ENCODE results near the gene UBE2D2. TPM values are rescaled to one million over a fixed set of nuclear protein-coding genes. Genes with fewer than 3 reads are reported as not detected.
"Not testable (repeated sequence)": the region's sequence is repeated elsewhere in the genome, so short reads cannot be mapped to it uniquely, and the experiment has no call there.

Gene UBE2D2
- total and polyA plus RNA-seq, 4 donors, result 84.1 to 97.8 (median 91.2) TPM

- WGBS, 2 donors, result 77 to 87% methylated on average over 2 of the region's 2 CpGs
- not testable (repeated sequence) for ATAC-seq (ENCODE audit: insufficient read depth, low FRiP score); H3K36me3 ChIP-seq (ENCODE audit: control insufficient read depth in 4 of 4, insufficient read depth in 4 of 4, low read length in 4 of 4)
Observed at GRCh38 chr5:139527090-139527470, 34.1 kb upstream of the UBE2D2 start.

GRCh38 chr5:139527896-139528467 lies 33.2 kb upstream of the UBE2D2 start:
- H3K4me3 ChIP-seq; H3K4me1 ChIP-seq (ENCODE audit: control insufficient read depth in 5 of 5, insufficient read depth in 5 of 5, low read length in 5 of 5); ATAC-seq (ENCODE audit: insufficient read depth, low FRiP score); H3K27ac ChIP-seq (ENCODE audit: low read depth in 1 of 2, low read length in 1 of 2); DNase-seq; H3K9ac ChIP-seq (ENCODE audit: insufficient read depth in 1 of 2, low read length in 2 of 2); H3K9me3 ChIP-seq (ENCODE audit: control insufficient read depth in 4 of 4, insufficient read depth in 3 of 4, low read length in 3 of 4); H3K36me3 ChIP-seq (ENCODE audit: control insufficient read depth in 4 of 4, insufficient read depth in 4 of 4, low read length in 4 of 4); H3K27me3 ChIP-seq (ENCODE audit: control insufficient read depth in 3 of 3, insufficient read depth in 3 of 3, low read length in 2 of 3): not testable (repeated sequence)
- WGBS, 2 donors, result 78 to 79% methylated on average over 7 of the region's 7 CpGs

More at GRCh38 chr5:139527090-139527470, 34.1 kb upstream of the UBE2D2 start:
- not testable (repeated sequence) for H3K9ac ChIP-seq (ENCODE audit: insufficient read depth in 1 of 2, low read length in 2 of 2); H3K4me3 ChIP-seq; H3K4me1 ChIP-seq (ENCODE audit: control insufficient read depth in 5 of 5, insufficient read depth in 5 of 5, low read length in 5 of 5); H3K27ac ChIP-seq (ENCODE audit: low read depth in 1 of 2, low read length in 1 of 2); H3K9me3 ChIP-seq (ENCODE audit: control insufficient read depth in 4 of 4, insufficient read depth in 3 of 4, low read length in 3 of 4); DNase-seq; H3K27me3 ChIP-seq (ENCODE audit: control insufficient read depth in 3 of 3, insufficient read depth in 3 of 3, low read length in 2 of 3)

DNA sequence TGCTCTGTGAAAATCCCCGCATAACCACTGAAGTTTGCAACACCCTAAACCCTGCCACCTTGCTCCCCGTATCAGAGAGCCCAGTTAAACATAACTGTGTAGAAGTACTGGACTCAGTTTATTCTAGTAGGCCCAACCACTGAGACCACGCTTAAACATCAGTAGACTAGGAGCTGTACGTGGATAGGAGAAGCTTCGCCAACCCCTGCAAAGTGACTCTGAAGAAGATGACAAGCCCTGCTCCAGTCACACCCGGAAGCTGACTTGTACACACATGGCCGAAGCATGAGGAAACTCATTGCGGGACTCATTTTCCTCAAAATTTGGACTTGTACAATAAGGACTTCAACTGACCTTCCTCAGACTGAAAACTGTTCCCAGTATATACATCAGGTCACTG lies 32.4 kb upstream of the UBE2D2 start:
- WGBS, 2 donors, result 92 to 98% methylated on average over 8 of the region's 8 CpGs
- not testable (repeated sequence) for H3K4me3 ChIP-seq; H3K36me3 ChIP-seq (ENCODE audit: control insufficient read depth in 4 of 4, insufficient read depth in 4 of 4, low read length in 4 of 4); H3K9ac ChIP-seq (ENCODE audit: insufficient read depth in 1 of 2, low read length in 2 of 2); DNase-seq; H3K4me1 ChIP-seq (ENCODE audit: control insufficient read depth in 5 of 5, insufficient read depth in 5 of 5, low read length in 5 of 5); H3K27me3 ChIP-seq (ENCODE audit: control insufficient read depth in 3 of 3, insufficient read depth in 3 of 3, low read length in 2 of 3); H3K9me3 ChIP-seq (ENCODE audit: control insufficient read depth in 4 of 4, insufficient read depth in 3 of 4, low read length in 3 of 4); H3K27ac ChIP-seq (ENCODE audit: low read depth in 1 of 2, low read length in 1 of 2); ATAC-seq (ENCODE audit: insufficient read depth, low FRiP score)

GRCh38 chr5:139530079-139530478 lies 31.1 kb upstream of the UBE2D2 start:
- DNase-seq; H3K27ac ChIP-seq (ENCODE audit: low read depth in 1 of 2, low read length in 1 of 2); H3K4me1 ChIP-seq (ENCODE audit: control insufficient read depth in 5 of 5, insufficient read depth in 5 of 5, low read length in 5 of 5); ATAC-seq (ENCODE audit: insufficient read depth, low FRiP score); H3K36me3 ChIP-seq (ENCODE audit: control insufficient read depth in 4 of 4, insufficient read depth in 4 of 4, low read length in 4 of 4); H3K4me3 ChIP-seq; H3K9ac ChIP-seq (ENCODE audit: insufficient read depth in 1 of 2, low read length in 2 of 2); H3K9me3 ChIP-seq (ENCODE audit: control insufficient read depth in 4 of 4, insufficient read depth in 3 of 4, low read length in 3 of 4); H3K27me3 ChIP-seq (ENCODE audit: control insufficient read depth in 3 of 3, insufficient read depth in 3 of 3, low read length in 2 of 3): not testable (repeated sequence)
- 96 to 98% methylated on average over 2 of the region's 2 CpGs for WGBS, 2 donors

GRCh38 chr5:139531772-139532169 lies 29.4 kb upstream of the UBE2D2 start:
- DNase-seq (no peak), ATAC-seq (ENCODE audit: insufficient read depth, low FRiP score) (no peak)
- Histone ChIP-seq H3K27me3 (ENCODE audit: control insufficient read depth in 3 of 3, insufficient read depth in 3 of 3, low read length in 2 of 3) (no peaks in the 10 kb centered on the region), H3K27ac (ENCODE audit: low read depth in 1 of 2, low read length in 1 of 2) (no peak overlapping the region), H3K36me3 (ENCODE audit: control insufficient read depth in 4 of 4, insufficient read depth in 4 of 4, low read length in 4 of 4) (no peaks in the 10 kb centered on the region), H3K9ac (ENCODE audit: insufficient read depth in 1 of 2, low read length in 2 of 2) (no peak overlapping the region), H3K4me3 (no peak overlapping the region), H3K4me1 (ENCODE audit: control insufficient read depth in 5 of 5, insufficient read depth in 5 of 5, low read length in 5 of 5) (no peaks in the 10 kb centered on the region), H3K9me3 (ENCODE audit: control insufficient read depth in 4 of 4, insufficient read depth in 3 of 4, low read length in 3 of 4) (peaks cover 0 to 2% (median 0%) of the 10 kb centered on the region in 4 donors)
- TF ChIP-seq, protein P1, sequence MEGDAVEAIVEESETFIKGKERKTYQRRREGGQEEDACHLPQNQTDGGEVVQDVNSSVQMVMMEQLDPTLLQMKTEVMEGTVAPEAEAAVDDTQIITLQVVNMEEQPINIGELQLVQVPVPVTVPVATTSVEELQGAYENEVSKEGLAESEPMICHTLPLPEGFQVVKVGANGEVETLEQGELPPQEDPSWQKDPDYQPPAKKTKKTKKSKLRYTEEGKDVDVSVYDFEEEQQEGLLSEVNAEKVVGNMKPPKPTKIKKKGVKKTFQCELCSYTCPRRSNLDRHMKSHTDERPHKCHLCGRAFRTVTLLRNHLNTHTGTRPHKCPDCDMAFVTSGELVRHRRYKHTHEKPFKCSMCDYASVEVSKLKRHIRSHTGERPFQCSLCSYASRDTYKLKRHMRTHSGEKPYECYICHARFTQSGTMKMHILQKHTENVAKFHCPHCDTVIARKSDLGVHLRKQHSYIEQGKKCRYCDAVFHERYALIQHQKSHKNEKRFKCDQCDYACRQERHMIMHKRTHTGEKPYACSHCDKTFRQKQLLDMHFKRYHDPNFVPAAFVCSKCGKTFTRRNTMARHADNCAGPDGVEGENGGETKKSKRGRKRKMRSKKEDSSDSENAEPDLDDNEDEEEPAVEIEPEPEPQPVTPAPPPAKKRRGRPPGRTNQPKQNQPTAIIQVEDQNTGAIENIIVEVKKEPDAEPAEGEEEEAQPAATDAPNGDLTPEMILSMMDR (IDR thresholded peaks at IDR 0.05; ENCODE audit: control extremely low read depth, extremely low read depth), result no peak
- 94 to 96% methylated on average over 3 of the region's 3 CpGs for WGBS, 2 donors

All from lung (tissue), 12 donors.